ENCODE measurements around the gene KCNC1.

Gene KCNC1

GRCh38 chr11:17760102-17761029 lies 25.8 kb downstream of the KCNC1 start:
- no peak for DNase-seq

GRCh38 chr11:17762309-17762974 lies 27.9 kb downstream of the KCNC1 start:
- DNase-seq = no peak

DNA sequence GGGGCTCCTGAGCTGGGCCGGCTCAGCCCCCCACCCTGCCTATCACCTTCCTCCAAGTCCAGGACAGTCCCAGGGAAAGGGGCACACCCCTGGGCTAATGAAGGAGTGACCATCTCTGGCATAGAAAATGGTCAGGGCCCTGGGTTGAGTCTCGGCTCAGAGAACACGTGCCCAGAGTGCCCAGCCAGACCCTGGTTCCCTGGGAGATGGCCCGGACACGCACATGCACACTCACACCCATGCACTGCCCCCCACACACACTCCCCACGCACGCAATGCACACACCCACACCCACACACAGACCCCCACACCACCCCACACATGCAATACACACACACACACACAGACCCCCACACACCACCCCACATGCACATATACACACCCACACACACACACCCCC lies 28.7 kb downstream of the KCNC1 start:
- DNase-seq = no peak

- DNase-seq = no peak
Observed at GRCh38 chr11:17763703-17764102, 29.1 kb downstream of the KCNC1 start.

- DNase-seq = no peak
Observed at GRCh38 chr11:17764446-17765218, 30.1 kb downstream of the KCNC1 start.

DNA sequence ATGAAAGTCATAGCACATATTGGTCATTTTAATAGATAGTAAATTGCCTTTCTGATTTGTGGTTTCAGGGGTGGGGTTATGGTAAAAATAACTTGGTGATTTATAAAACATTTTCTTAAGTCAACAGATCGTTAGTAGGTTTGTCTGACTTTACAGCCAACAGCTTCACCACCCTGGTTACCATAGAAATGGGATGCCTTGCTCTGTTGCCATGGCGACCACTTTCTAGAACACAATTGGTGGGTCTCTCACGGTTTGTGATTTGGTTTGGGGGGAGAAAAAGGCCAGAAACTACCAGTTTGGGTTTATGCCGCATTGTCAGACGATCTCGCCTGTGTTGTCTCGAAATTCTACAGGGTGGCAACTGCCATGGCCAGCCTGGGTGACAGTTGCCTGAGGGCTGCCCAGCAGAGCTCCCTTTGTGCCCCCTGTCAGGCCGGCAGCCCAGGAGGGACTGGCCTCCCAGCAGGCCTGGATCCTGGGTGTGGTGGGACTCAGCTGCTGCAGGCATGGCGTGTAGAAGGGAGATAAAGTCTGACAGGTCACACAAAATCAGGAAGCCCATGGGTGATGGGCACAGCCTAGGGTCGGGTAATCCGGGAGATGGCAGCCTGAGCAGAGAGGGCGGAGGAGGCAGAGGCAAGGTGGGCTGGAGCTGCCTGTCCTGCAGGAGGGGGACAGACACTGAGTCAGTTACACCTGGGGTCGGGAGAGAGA lies 30.9 kb downstream of the KCNC1 start:
- DNase-seq = no peak

DNA sequence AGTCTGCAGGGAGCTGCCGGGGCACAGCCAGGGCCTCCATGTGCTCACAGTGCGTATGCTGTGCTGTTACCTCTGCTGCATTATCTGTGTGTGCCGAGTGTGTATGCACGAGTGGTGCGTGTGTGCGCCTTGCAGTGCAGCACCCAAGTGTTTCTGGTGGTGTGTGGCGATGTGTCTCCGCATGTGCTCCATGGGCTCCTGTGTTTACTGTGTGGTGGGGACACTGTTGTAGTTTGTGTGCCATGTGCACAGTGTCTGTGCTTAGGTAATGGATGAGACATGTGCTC lies 31.4 kb downstream of the KCNC1 start:
- no peak for DNase-seq

GRCh38 chr11:17766590-17766989 lies 32.0 kb downstream of the KCNC1 start:
- DNase-seq = no peak

GRCh38 chr11:17767301-17767885 lies 32.8 kb downstream of the KCNC1 start:
- DNase-seq = no peak

DNA sequence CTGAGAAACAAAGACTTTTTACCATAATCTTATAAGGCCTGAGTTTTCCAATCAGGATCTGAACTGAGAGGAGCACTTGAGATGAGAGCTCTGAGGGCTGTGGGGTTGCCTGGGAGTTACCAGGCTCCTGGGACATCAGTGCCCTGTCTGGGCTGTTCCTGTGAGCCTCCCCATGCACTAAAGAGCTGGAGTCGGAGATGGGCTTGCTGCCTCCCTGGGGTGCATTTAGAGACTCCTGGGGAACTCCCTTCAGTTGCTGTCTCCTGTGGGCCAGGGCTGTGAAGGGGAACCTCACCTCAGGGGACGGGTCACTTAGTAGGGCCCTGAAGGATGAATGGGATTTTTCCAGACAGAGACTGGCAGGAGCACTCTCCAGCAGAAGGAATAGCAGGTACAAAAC lies 33.3 kb downstream of the KCNC1 start:
- DNase-seq = no peak

DNA sequence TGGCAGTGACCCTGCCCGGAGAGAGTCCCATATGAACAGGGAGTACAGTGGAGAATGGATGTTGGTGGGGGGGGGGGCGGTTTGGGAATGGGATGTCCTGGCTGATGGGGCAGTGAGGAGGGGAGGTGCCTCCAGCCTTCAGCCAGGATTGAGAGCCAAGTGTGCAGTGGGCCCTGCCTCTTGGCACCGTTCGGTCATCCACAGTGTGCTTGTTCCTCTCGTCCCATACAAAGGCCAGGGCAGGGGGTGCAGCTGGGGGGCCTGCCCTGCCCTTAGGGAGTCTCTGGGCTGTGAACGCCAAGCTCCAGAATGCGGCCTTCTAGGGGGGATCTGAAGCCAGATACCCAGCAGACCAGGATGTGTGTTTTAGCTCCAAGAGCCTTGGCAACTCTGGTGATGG lies 34.0 kb downstream of the KCNC1 start:
- DNase-seq = no peak

DNA sequence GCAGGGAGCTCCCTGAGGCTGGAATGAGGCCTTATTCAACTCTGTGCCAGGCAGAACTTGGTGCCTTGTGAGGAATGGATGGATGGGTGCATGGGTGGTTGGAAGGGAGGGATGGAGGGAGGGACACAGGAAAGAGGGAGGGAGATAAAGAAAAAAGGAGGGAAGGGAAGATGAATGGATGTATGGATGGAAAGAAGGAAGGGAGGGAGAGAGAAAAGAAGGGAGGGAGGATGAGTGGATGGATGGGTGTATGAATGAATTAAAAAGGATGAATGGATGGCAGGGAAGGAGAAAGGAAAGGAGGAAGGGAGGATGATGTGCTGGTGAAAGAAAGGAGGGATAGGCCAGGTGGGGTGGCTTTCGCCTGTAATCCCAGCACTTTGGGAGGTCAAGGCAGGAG lies 34.6 kb downstream of the KCNC1 start:
- DNase-seq = no peak

GRCh38 chr11:17770048-17770652 lies 35.6 kb downstream of the KCNC1 start:
- DNase-seq = no peak

GRCh38 chr11:17770917-17771316 lies 36.3 kb downstream of the KCNC1 start:
- DNase-seq = no peak

- DNase-seq = no peak
Observed at GRCh38 chr11:17771415-17771814, 36.8 kb downstream of the KCNC1 start.

DNA sequence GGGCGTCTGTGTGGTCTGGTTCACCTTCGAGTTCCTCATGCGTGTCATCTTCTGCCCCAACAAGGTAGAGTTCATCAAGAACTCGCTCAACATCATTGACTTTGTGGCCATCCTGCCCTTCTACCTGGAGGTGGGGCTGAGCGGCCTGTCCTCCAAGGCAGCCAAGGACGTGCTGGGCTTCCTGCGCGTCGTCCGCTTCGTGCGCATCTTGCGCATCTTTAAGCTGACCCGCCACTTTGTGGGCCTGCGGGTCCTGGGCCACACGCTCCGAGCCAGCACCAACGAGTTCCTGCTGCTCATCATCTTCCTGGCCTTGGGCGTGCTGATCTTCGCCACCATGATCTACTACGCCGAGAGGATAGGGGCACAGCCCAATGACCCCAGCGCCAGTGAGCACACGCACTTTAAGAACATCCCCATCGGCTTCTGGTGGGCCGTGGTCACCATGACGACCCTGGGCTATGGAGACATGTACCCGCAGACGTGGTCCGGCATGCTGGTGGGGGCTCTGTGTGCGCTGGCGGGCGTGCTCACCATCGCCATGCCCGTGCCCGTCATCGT lies 37.3 kb downstream of the KCNC1 start:
- no peak for DNase-seq

GRCh38 chr11:17772704-17773600 lies 38.4 kb downstream of the KCNC1 start:
- no peak for DNase-seq

DNA sequence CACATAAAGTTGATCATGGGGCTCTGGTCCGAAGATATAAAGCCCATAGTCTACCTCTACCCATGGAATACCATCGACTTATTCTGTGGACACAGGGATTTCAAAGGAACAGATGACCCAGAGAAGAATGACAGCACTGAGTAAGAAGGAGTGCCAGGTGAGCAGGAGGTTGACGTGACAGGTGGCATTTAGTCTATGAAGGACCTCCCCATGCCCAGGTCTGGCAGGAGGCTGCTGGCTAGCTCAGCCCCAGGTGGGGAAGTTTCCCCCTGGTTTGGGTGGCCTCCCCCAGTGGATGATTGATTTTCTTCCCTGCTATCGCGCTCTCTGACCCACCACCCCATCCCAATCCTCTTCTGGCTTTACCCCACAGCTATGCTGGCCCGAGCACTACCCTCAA lies 39.1 kb downstream of the KCNC1 start:
- no peak for DNase-seq

DNA sequence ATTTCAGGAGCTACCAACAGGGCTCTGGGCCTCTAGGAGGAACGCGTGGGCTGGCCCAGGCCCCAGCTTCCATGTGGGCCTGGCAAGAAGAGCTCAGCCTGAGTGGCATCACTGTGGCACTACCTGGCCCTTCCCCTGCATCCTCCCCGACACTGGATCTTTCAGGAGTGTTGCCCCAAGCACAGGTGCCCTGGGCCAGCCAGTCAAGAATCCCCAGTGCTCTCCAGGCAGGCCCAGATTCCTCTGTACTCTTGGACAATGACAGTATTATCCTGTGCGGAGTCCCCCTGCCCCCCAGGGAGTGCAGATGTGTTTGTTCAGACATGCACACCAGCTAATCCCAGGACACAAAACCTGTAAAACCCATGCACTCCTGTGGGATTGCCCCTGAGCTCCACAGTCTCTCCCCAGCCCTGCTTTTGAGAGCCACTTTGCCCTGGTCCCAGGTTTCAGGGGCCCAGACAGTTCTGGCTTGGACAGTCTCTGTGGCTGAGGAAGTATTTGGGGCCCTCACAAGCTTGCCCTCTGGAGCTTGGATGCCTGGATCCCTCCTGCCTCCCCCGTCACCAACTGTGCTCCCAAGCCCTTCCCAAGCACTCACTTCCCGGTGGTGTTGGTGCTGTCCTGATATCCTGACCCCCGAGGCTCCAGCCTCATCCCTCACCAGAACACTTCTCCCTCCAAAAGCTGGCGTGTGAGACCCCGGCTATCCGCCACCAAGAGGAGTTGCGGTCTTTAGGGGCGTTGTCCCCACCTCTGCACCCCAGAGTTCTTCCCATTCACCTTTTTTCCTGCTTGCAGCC lies 39.9 kb downstream of the KCNC1 start:
- no peak for DNase-seq

- DNase-seq = no peak
Observed at GRCh38 chr11:17775035-17775348, 40.4 kb downstream of the KCNC1 start.

Data from NCI-H2081 treated with DMSO at 0.1 percent for 48 hours (cell line).